HG02981 (cell line): Measurements from ENCODE around the gene CHERP.
A peak's percentile ranks its signal among the peaks of the same experiment; 100 is the strongest.
"Not testable (repeated sequence)": the region's sequence is repeated elsewhere in the genome, so short reads cannot be mapped to it uniquely, and the experiment has no call there.

Source experiments
- ATAC-seq: cut with Tn5 transposase; IDR thresholded peaks from one replicate; pipeline ENCODE4 v1.9.1; 2021; ENCODE audit warnings: mild to moderate bottlenecking, moderate library complexity; ENCODE audit not compliant: unreplicated experiment

The CHERP gene

GRCh38 chr19:16486476-16486875 is 55.8 kb downstream of the CHERP start:
- not testable (repeated sequence) for ATAC-seq

- no peak for ATAC-seq
These were observed 59.5 kb downstream of the CHERP start for GRCh38 chr19:16482745-16483144.

DNA sequence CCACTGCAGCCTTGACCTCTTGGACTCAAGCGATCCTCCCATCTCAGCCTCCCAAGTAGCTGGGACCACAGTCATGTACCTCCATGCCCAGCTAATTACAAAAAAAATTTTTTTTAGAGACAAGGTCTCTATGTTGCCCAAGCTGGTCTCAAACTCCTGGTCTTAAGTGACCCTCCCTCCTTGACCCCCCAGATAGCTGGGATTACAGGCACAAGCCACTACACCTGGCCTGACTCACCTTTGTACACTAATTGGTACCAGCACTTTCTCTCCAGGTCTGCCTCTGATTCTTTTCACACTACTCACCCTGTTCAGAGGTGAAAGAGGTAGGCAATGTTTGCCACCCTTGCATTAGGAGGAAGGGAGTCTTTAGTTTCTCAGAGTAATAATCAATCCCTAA is 64.9 kb downstream of the CHERP start:
- ATAC-seq = no peak

DNA sequence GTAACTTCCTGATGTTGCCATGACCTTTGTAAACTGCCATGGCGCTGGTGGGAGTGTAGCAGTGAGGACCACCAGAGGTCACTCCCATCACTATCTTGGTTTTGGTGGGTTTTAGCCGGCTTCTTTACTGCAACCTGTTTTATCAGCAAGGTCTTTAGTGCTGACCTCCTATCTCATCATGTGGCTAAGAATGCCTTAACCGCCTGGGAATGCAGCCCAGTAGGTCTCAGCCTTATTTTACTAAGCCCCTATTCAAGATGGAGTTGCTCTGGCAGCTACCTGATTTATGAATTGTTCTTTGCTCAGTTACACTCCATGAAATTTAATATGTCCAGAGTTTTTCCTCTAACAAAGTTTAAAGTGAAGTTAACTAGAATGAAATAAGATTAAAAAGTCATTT is 65.8 kb downstream of the CHERP start:
- ATAC-seq = no peak

GRCh38 chr19:16473875-16474392 is 68.3 kb downstream of the CHERP start:
- ATAC-seq = no peak

- no peak for ATAC-seq
These were observed 69.2 kb downstream of the CHERP start for GRCh38 chr19:16472992-16473391.

- ATAC-seq = not testable (repeated sequence)
These were observed 69.7 kb downstream of the CHERP start for GRCh38 chr19:16472559-16472899.

DNA sequence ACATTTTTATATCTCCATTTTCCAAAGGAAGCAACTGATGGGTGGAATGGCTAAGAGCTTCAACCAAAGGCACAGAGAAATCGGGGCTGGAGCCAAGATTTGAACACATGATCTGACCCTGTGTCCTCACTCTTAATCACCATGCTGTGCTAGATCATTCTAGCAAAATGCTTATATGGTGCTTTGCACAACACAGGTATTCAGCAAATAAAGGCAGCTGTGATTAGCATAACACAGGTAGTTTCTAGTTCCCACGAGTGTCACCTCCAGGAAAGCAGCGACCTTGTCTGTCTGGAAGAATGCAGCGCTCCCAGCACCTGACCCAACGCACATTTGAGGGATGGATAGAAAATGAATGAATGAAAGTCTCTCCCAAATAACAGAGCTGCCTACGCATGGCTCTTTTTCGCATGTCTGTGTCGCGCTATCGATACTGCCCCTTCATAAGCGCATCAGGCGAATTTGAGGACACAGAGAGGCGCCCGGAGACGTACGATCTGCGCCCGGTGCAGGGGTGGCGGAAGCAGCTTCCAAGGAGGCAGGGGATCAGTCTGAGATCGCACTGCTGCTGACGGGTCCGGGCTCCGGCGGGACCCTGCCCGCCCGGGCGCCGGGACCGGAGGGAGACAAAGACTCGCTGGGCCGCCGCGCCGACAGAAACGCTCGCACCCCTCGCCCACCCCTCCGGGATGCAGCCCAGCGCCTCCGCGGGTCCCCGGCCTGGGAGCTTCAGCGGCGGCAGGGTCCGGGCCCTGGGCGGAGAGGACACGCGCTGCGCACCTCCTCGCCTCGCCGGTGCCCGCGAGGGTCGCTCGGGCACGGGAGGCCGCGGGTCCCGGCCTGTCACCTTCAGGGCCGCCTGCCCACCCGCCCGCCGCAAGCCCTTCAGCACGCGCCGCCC is 71.1 kb downstream of the CHERP start:
- ATAC-seq = peak; percentile 24

GRCh38 chr19:16470541-16470910 is 71.7 kb downstream of the CHERP start:
- ATAC-seq = no peak
